GM19043 (cell line): ENCODE results near the gene SNX32.
"Not testable (repeated sequence)": the region's sequence is repeated elsewhere in the genome, so short reads cannot be mapped to it uniquely, and the experiment has no call there.

Source experiments
- ATAC-seq: cut with Tn5 transposase; IDR thresholded peaks from one replicate; pipeline ENCODE4 v1.9.1; 2021; ENCODE audit warnings: low read depth; ENCODE audit not compliant: unreplicated experiment

The SNX32 gene

DNA sequence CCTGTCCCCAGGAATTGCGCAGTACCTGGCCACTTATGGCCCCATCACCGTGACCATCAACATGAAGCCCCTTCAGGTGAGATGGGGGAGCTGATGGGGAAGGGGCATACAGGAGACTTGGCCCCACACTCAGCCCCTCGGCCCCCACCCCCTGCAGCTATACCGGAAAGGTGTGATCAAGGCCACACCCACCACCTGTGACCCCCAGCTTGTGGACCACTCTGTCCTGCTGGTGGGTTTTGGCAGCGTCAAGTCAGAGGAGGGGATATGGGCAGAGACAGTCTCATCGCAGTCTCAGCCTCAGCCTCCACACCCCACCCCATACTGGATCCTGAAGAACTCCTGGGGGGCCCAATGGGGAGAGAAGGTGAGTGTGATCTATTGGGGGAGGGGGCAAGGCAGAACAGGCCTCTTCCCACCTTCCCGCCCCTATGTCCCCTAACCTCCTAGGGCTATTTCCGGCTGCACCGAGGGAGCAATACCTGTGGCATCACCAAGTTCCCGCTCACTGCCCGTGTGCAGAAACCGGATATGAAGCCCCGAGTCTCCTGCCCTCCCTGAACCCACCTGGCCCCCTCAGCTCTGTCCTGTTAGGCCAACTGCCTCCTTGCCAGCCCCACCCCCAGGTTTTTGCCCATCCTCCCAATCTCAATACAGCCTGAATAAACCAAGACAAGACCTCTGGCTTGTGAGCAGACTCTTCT lies 49.4 kb downstream of the SNX32 start:
- no peak for ATAC-seq

DNA sequence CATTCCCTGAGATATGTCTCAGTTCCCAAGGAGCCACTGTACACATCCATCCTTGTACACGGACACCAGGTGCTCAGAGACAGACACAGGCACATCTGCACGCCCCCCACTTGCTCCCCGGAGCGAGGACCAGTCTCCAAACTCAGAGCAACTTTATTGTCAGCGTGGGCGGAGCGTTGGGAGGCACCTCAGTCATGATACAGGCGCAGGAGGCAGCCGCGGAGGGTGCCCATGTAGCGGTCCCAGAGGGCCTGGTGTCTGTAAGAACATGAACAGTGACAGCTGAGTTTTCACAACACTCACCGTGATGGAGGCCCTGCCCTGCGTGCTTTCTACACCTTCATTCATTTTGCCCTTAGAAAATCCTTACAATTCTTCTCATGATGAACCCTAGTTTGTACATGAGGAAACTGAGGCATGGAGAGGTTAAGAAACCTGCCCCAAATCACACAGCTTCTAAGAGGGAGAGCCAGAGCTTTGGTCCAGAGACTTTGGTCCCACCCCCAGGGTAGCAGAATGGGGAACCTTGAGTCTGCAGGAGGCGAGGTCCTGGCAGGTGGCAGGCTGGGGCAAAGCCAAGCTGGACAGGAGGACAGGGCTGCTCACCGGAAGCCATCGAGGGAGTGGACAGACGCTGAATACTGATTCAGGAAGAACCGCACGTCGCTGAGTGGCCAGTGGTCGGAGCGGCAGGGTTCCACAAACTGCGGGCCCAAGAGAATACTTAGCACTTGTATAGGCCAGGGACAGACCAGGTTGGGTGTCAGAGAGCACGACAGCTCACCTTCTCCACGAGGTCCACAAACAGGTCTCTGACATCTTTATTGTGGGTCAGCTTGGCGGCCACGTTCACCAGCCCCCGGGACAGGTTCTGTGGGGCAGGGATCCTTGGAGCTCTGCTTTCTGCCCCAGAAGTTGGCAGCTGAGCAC lies 50.3 kb downstream of the SNX32 start:
- no peak for ATAC-seq

DNA sequence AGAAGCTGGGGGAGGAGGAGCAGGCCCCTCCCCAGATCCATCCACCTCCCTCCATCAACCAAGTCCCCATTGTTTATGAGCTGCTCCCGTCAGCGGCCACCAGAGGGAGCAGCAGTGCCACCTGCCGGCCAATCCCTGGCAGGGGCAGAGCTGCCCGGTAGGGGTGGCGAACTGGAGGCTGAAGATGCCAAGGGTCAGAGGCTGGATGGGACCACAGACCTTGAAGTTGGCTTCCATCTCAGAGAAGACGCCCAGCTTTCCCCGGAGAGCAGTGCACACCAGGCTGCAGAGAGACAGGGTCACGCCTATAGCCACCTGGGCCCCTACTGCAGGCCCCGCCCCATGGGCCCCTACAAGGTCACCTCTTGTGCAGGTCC lies 50.9 kb downstream of the SNX32 start:
- ATAC-seq = no peak

DNA sequence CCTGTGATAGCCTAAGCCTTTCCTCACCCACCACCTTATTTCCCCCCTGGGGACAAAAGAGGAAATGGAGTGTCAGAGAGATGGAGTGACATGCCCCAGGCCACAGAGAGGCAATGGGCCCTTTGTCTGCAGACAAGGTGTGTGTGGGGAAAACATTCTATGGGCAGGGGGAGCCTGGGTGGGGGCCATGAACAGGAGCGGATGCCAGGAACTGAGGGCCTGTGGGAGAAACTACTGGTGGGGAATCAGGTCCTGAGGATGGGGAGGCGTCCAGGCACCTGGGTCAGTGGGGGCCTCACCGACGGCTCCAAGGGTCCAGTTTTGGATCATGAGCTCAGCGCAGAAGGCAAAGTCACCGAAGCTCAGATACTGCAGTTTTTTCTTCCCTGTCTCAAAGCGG lies 51.5 kb downstream of the SNX32 start:
- no peak for ATAC-seq

DNA sequence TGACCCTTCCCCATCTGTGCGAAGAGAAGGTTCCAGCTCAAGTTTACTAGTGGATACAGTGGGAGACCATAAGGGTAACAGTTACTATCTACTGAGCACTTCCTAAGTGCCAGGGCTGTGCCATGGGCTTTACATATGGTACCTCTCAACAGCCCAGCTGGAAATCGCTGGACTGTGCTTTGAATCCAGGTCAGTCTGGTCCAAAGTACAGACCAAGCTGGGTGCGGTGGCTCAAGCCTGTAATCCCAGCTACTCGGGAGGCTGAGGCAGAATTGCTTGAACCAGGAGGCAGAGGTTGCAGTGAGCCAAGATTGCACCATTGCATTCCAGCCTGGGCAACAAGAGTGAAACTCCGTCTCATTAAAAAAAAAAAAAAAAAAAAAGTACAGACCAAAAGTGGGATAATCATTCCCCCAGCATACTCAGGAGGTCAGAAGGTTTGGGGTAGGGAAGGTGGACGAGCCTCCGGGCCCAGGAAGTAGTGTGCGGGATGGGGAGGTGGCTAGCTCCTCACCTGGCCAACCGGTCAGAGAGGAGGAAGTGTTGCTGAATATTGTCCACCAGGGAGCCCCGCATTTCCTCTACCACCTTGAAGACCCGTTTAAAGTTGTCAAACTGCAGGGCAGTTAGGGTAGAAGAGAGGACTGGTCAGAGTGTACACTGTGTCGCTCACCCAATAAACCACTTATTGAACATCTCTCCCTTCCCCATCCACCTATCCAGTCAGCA lies 52.2 kb downstream of the SNX32 start:
- ATAC-seq = no peak

DNA sequence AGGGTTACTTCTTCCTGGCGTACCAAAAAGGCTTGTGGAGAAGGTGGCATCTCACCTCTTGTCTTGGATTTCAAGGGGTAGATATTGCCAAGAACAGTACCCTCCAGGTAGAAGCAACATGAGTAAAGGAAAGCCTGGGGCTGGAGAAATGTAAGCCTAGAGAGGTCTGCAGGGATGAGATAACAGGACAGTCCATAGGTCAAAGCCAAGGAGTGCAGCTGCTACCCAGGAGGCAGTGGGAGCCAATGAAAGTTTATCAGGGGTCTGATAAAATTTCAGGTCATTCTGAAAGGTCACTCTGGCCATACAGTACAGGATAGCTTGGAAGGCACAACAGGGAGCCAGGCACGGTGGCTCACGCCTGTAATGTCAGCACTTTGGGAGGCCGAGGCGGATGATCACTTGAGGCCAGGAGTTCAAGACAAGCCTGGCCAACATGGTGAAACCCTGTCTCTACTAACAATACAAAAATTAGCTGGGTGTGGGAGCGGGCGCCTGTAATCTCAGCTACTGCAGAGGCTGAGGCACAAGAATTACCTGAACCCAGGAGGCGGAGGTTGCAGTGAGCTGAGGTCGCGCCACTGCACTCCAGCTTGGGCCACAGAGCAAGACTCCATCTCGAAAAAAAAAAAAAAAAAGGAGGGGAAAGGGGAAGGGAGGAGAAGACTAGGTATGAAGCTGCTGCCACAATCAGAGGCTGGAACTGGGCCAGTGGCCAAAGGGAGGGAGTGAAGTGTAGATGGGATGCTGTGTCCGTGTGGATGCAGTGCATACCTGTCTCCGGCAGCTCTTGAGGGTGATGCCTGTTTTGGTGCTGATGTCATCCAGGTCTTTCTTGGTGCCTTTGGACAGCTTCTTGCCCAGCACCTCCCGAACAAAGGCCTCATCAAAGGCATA lies 53.3 kb downstream of the SNX32 start:
- no peak for ATAC-seq

DNA sequence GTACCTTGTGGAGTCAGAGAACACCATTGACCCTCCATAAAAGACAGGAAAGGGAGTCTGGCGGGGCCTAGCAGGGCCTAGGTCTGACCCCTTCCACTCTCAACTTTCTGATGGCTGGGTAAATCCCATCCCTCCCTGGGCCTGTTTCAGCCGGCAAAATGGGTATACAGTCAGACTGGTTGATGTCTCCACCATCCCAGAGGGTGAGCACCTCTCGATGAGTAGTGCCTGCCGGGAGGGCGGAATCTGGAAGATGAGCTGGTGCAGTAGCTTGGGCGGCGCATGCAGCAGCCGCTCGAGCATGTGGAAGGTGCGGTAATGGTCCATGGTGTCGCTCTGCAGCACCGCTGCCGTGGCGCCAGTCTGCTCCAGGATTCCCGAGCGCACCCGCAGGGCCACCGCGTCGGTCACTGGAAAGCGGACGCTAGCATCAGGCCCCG lies 54.0 kb downstream of the SNX32 start:
- no peak for ATAC-seq

DNA sequence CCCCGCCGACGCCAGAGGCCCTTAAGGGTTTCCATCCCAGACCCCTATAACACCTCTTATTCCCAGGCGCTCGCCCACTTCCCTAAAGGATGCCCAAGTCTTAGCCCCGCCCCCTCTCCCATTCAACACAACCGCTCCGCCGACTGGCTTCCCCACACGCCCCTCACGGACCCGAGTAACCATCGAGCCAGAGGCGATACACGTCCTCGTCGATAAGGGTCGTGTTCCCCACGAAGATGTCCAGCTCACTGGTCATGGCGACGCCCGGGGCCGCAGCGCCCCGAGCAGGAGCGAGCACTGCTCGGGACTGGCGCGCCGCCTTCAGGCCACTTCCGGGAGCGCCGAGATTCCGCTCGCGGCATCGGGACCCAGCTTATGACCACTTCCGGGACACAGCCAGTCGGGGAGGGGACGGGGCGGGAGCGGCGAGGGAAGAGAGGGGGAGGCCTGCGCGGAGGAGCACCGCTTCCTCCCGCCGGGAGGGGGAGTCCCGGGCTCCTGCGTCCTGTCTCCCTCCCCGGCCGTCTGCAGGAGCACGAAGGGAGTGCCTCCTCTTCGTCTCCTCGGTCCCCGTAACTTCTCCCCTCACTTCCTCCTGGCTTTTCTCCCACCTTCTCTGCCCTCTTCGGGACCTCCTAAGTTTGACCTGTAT lies 54.5 kb downstream of the SNX32 start, which contains the start of gene FIBP:
Gene FIBP (minus strand): TSS at position 309 of the 652 bp plus-strand sequence. CDS start 53 bp downstream, at position 256.
- ATAC-seq = no peak

DNA sequence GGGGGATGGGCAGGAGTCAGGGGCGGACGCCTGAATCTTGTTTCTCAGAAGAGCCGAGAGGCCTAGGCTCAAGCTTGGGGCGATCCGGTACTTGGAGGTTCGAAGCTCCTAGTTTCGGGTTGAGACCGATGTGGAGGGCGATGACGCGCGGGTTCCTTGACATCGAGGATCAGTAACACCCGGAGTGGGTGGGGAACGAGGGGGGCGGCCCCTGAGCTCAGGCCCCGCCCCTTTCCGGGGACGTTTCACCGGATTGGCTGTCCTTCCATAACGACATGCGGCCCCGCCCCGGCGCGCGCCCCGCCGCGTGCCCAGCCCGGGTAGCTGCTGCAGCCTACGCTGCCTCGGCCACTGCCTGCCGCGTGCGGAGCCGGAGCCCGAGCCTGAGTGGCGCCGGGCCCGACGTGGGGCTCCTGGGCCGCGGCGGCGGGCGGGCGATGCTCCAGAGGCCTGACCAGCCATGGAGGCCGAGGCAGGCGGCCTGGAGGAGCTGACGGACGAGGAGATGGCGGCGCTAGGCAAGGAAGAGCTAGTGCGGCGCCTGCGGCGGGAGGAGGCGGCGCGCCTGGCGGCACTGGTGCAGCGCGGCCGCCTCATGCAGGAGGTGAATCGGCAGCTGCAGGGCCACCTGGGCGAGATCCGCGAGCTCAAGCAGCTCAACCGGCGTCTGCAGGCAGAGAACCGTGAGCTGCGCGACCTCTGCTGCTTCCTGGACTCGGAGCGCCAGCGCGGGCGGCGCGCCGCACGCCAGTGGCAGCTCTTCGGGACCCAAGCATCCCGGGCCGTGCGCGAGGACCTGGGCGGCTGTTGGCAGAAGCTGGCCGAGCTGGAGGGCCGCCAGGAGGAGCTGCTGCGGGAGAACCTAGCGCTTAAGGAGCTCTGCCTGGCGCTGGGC lies 56.8 kb downstream of the SNX32 start, which contains the start of gene CCDC85B:
Gene CCDC85B (plus strand): TSS at position 350 of the 895 bp plus-strand sequence. CDS start 111 bp downstream, at position 461.
- peak; percentile 43 for ATAC-seq

DNA sequence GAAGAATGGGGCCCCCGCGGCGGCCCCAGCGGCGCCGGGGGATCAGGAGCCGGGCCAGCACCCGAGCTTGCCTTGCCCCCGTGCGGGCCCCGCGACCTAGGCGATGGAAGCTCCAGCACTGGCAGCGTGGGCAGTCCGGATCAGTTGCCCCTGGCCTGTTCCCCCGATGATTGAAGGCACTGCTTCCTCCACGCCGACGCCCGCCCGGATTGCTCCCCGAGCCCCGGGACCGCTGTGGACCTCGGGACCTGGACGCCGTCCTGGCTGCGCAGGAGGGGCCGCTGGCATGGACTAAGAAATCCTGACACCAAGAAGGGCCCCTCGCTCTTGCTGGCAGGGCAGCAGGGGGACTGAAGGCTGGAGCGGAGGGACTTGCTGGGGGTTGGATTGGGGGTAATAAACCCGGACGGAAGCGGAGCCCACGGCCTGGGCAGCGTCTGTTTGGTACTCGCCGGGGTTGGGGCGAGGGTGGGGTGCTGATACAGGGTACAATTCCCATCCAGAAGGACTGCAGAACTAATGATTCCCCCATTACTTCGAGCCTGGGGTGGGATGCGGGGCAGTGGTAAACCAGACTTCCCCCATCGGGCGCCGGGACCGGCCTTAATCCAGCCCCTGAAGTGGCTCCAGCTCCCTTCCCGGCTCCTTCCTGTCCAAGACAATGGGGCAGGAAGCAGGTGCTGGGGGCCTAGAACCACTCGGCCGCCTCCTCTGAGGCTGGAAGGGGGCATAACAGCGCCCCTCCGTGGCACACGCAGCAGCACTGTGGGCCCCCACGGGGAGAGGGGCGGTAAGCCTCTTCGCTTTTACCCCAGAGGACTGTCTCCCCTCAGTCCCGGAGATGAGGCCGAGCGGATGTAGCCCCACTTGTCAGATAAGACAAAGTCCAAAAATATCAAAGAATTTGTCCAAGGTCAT lies 57.7 kb downstream of the SNX32 start:
- no peak for ATAC-seq

DNA sequence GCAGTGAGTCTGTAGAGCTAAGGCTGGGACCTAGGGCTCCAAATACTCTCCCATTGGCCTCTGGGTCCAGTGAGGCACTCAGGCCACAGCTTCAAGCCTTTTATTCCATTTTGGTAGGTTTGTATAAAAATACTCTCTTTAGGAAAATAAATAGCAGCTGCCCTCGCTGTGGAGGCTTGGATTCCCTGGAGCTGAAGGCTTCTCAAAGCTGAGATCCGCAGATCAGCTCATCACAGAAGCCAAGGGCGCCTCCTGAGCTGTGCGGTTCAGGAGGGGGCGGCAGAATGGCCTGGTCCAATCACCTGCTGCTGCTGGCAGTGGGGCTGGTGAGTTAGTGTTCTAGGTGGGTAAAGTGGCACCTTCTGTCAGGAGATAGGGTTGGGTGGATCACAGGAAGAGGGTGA lies 58.4 kb downstream of the SNX32 start:
- ATAC-seq = not testable (repeated sequence)

DNA sequence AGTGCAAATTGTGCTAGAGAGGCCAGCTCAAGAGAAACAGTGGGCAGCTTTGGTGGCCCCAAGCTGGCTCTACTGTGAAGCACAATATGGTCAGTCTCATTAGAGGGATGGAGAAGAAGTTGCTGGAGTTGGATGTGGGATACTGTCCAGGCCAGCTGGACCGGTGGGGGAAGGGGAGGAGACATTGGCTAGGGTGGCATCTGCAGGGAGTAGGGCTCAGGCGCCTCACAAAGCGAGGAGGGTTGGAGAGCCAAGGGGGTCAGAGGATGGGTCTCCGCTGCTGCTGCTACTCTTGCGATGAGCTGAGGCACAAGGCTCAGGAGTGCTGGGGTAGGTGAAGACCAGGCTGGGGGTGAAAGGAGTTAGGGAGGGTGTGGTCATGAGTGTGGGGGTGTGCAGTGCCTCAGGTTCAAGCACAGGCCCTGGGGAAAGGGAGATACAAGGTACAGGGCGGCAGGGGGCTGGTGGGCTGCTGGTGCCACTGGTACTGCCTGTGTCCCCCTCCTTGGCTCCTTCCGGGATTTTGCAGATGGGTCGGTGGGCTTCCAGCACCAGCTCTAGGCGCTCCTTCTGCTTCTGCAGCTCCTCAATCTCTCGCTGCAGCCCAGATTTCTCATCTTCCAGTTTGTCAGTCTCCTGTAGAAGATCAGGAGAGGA lies 59.0 kb downstream of the SNX32 start:
- ATAC-seq = no peak

DNA sequence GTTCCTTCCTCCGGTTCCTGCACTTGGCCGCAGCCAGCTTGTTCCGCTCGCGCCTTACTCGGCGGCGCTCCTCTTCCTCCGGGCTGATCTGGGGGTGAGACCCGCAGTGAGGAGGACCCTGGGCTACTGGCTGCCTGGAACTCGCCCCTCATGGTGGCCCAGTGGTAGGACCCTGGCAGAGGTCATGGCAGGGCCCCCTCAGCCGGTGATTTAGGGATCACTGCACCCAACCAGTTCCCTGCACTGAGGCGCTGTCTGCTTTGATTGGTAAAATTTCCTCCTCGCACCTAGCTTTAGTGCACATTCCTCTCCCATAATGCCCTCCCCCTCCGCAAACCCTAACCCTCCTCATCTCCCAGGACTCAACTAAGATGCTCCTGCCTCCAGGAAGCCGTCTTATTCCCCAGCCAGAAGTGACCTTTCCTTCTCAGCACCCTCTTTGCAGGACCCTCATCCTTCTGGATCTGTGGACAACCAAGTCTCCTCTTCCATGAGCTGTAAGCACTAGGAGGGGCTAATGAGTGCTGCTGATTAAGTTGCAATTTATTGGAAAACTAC lies 60.4 kb downstream of the SNX32 start:
- ATAC-seq = no peak

DNA sequence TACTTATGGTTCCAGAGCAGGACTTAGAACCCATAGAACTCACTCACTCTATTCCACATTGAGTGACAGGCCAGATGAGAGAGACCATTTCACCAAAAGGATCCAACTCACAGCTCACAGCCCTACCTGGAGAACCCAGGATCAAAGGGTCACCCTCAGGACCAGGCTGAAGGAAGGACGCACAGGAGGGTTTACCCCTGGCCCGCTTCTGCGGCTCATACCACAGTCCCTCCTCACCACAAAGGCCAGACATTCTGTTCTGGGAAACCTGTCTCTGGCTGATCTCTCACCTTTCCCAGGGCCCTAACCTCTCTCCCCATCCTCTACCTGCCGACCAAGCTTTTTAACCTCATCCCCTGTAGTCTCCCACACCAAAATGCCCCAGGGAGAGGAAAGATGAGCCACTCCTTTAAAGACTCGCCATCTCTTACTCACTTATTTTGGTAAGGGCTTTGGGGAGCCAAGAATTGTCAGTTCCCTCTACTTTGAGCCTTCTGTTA lies 61.8 kb downstream of the SNX32 start:
- ATAC-seq = no peak

DNA sequence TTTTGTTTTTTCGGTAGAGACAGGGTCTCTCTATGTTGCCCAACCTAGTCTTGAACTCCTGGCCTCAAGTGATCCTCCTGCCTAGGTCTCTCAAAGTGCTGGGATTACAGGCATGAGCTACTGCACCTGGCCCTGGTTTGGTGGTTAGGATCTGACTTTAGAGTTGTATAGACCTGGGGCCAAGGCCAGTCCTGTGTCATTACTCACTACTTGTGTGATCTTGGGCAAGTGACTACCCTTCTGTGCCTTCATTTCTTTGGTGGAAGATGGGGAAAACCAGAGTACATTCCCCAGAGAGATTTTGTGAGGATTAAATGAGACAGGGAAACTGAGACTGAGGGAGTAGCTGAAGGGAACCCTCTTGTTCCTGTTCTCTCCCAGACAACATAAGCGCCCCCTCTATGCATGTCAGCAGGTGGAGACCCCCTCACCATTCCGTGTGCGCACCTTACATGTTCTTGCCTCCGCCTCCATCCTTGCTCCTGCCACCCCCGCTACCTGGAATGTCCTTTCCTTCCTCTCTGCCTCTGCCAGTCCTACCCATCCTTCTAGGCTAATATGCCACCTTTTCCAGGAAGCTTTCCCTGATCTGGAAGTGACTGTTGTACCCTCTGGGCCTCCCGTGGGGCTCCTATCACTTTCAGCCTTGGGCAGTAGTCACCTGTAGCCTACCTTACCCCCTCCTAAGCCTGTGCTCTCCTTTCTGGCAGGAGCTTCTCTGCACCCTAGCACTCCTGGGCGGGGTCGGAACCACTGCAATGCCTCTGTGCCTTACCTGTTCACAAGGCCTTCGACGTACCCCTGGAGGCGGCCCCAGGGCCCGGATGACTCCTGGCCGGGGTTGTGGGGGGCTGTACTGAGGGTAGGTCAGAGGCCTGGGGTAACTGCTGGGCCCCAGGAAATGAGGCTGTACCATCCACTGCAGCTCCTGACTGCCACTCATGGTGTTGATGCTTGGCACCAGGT lies 62.6 kb downstream of the SNX32 start:
- no peak for ATAC-seq
